HG02798 (cell line): Measurements from ENCODE around the gene MRPL22.
"Not testable (repeated sequence)": the region's sequence is repeated elsewhere in the genome, so short reads cannot be mapped to it uniquely, and the experiment has no call there.

Experiments used
- ATAC-seq: cut with Tn5 transposase; IDR thresholded peaks from one replicate; pipeline ENCODE4 v1.9.1; 2021; ENCODE audit warnings: mild to moderate bottlenecking; ENCODE audit not compliant: unreplicated experiment, poor library complexity

The MRPL22 gene

DNA sequence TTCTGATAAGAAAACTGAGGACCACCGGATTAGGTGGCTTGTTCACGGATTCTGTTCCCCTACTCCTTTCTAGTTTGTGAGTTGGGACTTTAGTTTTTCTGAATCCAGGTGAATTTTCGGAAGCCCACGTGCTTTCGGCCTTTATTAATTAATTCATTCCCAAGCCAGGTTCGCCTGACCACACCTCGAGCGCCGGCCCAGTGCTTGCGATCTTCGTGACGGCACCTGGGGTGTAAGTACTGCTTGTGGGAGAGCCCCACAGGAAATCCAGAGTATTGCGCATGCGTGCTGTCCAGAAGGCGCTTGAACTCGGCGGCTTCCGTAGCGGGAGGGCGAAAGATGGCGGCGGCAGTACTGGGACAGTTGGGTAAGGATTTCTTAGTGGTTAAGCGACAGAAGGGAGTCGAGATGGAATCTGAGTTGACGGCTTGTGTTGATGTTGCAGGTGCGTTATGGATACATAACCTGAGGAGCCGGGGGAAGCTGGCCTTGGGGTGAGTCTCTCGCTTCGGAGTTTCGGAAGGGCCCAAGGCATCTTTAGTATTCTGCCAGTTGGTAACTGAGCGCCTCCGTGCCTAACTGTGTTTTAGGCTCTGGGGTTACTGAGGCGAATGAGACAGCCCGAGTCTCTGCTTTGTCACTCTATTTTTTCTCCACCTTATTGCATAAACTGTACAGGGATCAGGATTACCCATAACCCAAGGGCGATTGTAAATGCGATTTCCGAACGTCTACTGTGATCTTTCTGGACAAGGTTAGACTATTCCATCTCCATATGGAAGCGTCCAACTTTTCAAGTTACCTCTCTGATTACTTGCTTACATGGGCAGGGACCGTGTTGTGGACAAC, at the start of gene MRPL22:
MRPL22 (plus strand) TSS at position 302 of the 849 bp plus-strand sequence; CDS start at position 340, 38 bp downstream.
- ATAC-seq = peak; percentile 65

DNA sequence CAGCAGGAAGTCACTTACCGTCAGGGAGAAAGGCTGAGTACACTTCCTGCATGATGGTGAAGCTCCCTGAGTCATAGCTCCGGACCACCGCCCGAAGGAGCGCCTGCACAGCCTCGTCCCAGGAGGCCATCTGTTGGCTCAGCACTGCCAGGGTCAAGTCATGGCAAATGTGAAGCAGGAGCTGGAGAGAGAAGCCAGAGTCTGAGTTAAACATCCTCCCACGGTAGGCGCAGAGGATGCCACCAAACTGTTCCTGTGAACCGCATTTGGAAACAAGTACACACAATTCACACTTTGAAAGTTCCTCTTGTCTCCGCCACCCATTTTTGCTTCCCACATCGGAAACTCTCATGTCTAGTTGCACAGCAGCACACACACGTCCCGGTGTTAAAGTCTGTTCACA, 48.5 kb upstream of the MRPL22 start:
- ATAC-seq = no peak

DNA sequence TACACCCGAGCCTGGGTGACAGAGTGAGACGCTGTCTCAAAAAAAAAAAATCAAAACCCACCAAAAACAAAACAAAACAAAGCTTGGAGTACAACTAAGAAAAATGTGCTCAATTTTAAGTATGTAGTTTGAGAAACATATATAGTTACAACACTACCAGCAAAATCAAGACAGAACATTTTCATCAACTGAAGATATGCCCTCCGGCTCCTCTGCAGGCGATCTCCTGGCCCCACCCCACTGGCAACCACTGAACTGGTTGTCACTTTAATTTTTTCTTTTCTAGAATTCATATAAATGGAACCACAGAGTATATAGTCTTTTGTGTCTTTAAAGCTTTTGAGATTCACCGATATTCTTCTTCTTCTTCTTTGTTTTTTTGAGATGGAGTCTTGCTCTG, 47.5 kb upstream of the MRPL22 start:
- no peak for ATAC-seq

- no peak for ATAC-seq
Measured at GRCh38 chr5:154895606-154896561, 45.0 kb upstream of the MRPL22 start.

GRCh38 chr5:154896562-154897165, 44.2 kb upstream of the MRPL22 start:
- no peak for ATAC-seq

- ATAC-seq = no peak
Measured at GRCh38 chr5:154898210-154898609, 42.7 kb upstream of the MRPL22 start.

DNA sequence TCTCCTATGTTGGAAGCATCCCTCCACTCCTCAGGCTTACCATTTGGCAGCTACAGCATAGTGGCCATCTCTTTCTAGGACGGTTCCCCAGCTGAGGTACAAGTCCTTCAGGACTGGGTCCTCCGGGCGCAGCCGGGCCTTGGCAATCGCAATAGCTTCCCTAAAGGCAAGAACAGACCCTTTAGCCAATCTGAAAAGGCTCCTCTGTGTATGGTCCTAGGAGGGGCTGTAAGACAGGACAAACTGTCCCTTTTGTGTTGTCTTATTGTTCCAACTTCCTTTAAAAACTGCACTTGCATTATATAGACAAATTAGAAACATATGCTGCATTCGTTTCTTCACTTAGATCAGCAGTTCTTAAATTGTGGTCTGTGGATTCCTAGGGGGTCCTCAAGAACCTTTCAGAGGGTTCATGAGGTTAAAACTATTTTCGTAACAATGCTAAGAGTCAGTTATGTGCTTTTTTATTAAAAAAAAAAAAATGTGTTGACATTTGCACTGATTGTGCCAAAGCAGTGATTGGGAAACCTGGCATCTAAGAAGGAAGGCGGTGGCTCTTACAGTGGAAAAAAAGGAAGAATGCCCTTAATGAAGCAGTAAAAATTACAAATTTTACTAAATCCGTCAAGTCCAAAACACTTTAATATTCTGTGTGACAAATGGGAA, 41.6 kb upstream of the MRPL22 start:
- ATAC-seq = no peak

DNA sequence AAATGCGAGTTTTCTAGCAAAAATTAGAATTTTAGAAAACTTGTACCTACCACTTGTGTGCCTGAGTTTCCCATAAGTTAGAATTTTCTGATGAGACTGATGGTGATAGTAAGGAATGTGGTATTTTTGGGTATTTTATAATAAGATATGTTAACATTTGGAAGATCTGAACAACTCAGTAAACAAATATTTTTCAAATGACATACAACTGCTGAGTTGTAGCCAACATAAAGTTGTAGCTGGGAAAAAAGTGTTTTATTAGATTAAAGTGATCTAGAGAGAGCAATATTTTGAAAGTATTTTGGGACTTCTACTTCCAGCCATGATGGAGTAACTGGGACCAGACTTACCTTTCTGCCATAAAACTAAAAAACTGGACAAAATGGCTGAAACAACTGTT, 40.8 kb upstream of the MRPL22 start:
- no peak for ATAC-seq

DNA sequence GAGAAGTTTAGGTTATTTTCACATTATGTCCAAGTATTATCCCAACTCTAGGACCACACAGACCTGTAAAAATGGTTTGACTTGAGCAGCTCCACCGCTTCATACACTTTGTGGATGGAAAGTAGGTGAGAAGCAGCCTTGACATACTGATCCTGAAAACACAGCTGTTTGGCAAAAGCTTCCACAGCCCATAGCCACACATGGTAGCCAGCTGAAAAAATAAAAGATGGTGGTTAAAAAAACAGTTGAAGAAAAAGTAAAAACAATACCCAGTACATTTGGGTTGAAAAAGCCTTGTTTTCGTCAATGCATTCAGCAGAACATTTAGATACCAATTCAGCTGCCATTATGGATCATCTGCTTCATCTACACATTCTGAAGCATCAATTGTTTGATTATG, 39.6 kb upstream of the MRPL22 start:
- ATAC-seq = no peak

DNA sequence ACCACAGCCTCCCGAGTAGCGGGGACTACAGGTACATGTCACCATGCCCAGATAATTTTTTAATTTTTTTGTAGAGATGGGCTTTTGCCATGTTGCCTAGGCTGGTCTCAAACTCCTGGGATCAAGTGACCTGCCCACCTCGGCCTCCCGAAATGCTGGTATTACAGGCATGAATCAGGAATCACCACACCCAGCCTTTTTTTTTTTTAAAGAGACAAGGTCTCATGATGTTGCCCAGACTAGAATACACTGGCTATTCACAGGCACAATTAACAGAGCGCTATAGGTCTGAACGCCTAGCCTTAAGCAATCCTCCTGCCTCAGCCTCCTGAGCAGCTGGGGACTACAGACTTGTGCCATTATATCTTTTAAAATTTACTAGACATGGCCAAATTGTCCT, 39.0 kb upstream of the MRPL22 start:
- no peak for ATAC-seq

- not testable (repeated sequence) for ATAC-seq
Measured at GRCh38 chr5:154905601-154906000, 35.3 kb upstream of the MRPL22 start.

- ATAC-seq = no peak
Measured at GRCh38 chr5:154916874-154917273, 24.0 kb upstream of the MRPL22 start.

- no peak for ATAC-seq
Measured at GRCh38 chr5:154917757-154918156, 23.1 kb upstream of the MRPL22 start.

DNA sequence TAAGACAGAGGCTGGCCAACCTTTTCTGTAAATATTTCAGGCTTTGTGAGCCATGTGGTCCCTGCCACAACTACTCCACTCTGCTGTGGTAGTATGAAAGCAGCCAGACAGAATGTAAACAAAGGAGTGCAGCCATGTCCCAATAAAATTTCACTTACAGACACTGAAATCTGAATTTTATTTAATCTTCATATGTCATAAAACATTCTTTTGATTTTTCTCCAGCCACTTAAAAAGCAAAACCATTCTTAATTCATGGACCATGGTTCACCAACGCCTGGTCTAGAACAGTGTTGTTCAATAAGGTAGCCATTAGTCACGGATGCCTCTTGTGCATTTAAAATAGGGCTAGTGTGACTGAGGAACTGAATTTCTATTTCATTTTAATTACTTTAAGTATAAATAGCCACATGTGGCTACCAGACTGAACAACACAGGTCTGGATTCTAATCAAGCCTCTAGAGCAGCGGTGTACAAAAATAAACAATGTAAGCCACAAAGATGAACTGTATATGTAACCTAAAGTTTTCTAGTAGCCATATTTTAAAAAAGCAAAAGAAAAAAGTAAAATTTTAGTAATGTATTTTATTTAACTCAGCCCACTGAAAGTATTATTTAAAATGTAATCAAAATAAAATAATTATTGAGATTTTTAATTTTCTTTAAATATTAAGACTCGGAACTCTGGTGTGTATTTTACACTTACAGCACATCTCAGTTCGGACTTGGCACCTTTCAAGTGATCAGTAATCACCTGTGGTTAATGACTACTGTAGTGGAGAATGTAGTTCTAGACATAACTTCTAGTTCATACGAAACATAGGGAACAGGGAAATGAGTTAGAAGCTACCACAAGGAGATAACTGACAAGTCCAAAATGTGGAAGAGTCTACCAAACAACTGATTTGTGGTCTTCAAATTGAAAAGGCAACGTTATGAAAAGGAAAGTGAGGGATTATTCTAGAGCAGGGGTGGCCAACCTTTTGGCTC, 17.1 kb upstream of the MRPL22 start:
- no peak for ATAC-seq

- ATAC-seq = no peak
Measured at GRCh38 chr5:154933537-154933936, 7.3 kb upstream of the MRPL22 start.

DNA sequence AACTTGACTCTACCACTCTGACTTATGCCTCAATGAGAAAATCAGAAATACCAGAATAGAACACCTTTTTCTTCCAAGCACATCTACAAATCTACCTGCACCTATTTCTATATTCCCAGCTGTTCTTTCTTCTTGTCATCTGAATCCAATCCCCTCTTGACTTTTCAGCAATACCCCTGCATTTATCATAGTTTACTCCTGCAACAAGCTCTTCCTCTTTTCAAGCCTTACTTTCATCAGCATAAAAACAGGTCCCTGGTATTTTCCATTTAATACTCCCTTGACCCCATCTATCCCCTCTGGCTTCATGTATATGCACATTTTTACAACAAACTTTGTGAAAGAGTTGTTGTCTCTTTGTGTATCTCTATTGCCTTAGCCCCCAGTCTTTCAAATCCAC, 6.0 kb upstream of the MRPL22 start:
- ATAC-seq = no peak

DNA sequence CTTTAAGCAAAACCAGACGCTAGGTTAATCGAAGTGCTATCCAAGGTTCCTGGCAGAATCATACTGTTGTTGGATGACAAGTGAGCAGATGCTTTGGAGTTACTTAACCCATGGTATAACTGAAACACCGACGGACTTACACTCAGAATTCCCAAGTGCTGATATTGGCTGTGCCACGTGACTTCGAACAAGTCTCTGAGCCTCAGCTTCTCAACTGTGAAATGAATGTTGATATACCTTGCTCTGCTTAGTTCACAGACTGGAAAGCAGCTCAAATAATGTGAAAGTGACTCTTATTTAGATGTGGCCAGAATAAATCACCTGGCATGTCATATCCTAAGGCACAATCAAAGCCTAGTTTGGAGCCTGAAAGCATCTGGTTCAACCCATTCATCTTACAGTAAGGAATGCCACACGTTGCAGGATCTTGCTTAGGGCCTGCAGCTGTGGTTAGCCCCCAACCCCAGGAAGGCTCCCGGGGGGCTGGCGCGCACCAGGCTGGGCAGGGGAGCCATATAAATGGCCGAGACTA, 3.6 kb upstream of the MRPL22 start:
- no peak for ATAC-seq

DNA sequence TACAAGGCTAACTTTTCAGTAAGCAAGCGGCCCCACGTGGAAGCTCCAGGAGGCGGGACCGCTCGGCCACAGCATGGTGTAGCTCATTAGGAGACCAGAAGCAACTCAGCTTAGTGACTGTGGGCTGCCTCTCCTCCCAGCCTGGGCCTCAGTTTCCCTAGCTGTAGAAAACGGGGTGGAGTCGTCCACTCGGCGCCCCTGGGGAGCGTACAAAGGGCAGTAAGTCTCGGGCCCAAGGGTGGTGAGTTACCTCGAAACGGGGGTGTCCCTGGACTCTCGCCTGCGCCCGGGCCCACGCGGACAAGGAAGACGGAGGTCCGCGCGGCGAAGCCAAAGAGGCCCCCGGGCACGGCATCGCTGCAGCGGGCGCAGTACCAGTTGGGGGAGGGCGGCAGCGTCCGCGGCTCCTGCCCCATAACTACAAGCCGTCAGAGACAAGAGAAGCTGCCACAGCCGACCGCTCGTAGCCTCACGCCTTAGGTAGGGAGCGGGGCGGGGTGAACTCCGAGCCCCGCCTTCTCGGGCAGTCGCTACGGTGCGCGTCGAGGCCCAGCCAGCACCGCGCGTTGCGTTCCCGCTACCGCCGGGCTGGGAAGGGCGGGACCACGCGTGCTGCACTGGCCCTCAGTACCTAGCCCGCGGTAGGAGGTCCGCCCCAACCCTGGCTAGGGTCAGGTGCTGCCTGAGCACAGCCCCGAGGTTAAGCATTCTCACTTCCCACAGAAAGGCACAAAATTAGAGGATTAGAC, 3.0 kb upstream of the MRPL22 start, which contains the start of gene GEMIN5:
GEMIN5 (minus strand) TSS at position 494 of the 749 bp plus-strand sequence; CDS start at position 416, 78 bp downstream.
- ATAC-seq = peak; percentile 89
